Vein endothelial cell (primary cell): Measurements from ENCODE around the gene USP47. TPM values are rescaled to one million over a fixed set of nuclear protein-coding genes. Genes with fewer than 3 reads are reported as not detected.

ENCODE experiments used
- total RNA-seq: library from RNA; depleted of rRNA; stranded (reverse); fragments of >200 nt; gene quantifications from 2 replicates; pipeline ENCODE4 v1.2.3, GENCODE V29; 2012

USP47 gene
- 47.7 and 55.5 TPM in 2 replicates for total RNA-seq

GRCh38 chr11:11841723-11842420 lies at the start of gene USP47:
Gene USP47, plus strand, starts transcription at chr11:11841972. Its CDS starts 214 bp downstream, at chr11:11842186.

GRCh38 chr11:12007769-12008737 lies 166.3 kb downstream of the USP47 start, which contains the start of gene DKK3:
Gene DKK3, minus strand, starts transcription at chr11:12008626. Its CDS starts 44 bp downstream, at chr11:12008582.

Other genes starting within 250 kb of the USP47 start
- 10.1 and 27.3 TPM in 2 replicates for gene GALNT18, start 220.0 kb upstream of the USP47 start, total RNA-seq
- 251 and 271 TPM in 2 replicates for gene DKK3, start 166.7 kb downstream of the USP47 start, total RNA-seq